Parathyroid adenoma (tissue), 2 donors: Measurements from ENCODE around the gene BCAS4.
A peak's percentile ranks its signal among the peaks of the same experiment; 100 is the strongest.

ENCODE experiments used
- H2AFZ ChIP-seq: fragments of 300-600 bp; sonication (generic); one replicate; pipeline ENCODE4 v1.7.0; 2017; ENCODE audit warnings: antibody characterized with exemption, mild to moderate bottlenecking
- H3K27ac ChIP-seq: fragments of 300-600 bp; sonication (generic); one replicate; pipeline ENCODE4 v1.7.0; 2017
- H3K27me3 ChIP-seq: fragments of 300-600 bp; sonication (generic); one replicate; pipeline ENCODE4 v1.7.0; 2017; ENCODE audit warnings: low read length; ENCODE audit not compliant: control insufficient read depth, insufficient read depth
- H3K36me3 ChIP-seq: fragments of 300-600 bp; sonication (generic); one replicate; pipeline ENCODE4 v1.7.0; 2017; ENCODE audit warnings: low read length; ENCODE audit not compliant: control insufficient read depth, insufficient read depth
- H3K4me1 ChIP-seq: fragments of 300-600 bp; sonication (generic); one replicate; pipeline ENCODE4 v1.7.0; 2017; ENCODE audit warnings: control low read depth
- H3K4me2 ChIP-seq: fragments of 300-600 bp; sonication (generic); one replicate; pipeline ENCODE4 v1.7.0; 2017; ENCODE audit warnings: low read length
- H3K4me3 ChIP-seq: fragments of 300-600 bp; sonication (generic); one replicate; pipeline ENCODE4 v1.7.0; 2017; ENCODE audit warnings: low read depth, low read length
- H3K79me2 ChIP-seq: fragments of 300-600 bp; sonication (generic); one replicate; pipeline ENCODE4 v1.7.0; 2017; ENCODE audit warnings: control low read depth
- H3K9ac ChIP-seq: fragments of 300-600 bp; sonication (generic); one replicate; pipeline ENCODE4 v1.7.0; 2017; ENCODE audit warnings: mild to moderate bottlenecking
- H3K9me3 ChIP-seq: fragments of 300-600 bp; sonication (generic); one replicate; pipeline ENCODE4 v1.7.0; 2017; ENCODE audit warnings: low read length; ENCODE audit not compliant: control insufficient read depth
- TF ChIP-seq, protein P1 (sequence below): fragments of 300-600 bp; sonication (generic); IDR thresholded peaks from one replicate; pipeline ENCODE4 v1.7.0; 2017; ENCODE audit warnings: antibody characterized with exemption, mild to moderate bottlenecking
- donor health status: primary hyperparathyroidism.

Gene BCAS4

GRCh38 chr20:50924261-50924920 lies 129.5 kb downstream of the BCAS4 start:
- H3K4me1 ChIP-seq, result peaks cover 30% of the 10 kb centered on the region
- H3K4me3 ChIP-seq, result no peak overlapping the region
- no peaks in the 10 kb centered on the region for H3K9me3 ChIP-seq
- TF ChIP-seq, protein P1, sequence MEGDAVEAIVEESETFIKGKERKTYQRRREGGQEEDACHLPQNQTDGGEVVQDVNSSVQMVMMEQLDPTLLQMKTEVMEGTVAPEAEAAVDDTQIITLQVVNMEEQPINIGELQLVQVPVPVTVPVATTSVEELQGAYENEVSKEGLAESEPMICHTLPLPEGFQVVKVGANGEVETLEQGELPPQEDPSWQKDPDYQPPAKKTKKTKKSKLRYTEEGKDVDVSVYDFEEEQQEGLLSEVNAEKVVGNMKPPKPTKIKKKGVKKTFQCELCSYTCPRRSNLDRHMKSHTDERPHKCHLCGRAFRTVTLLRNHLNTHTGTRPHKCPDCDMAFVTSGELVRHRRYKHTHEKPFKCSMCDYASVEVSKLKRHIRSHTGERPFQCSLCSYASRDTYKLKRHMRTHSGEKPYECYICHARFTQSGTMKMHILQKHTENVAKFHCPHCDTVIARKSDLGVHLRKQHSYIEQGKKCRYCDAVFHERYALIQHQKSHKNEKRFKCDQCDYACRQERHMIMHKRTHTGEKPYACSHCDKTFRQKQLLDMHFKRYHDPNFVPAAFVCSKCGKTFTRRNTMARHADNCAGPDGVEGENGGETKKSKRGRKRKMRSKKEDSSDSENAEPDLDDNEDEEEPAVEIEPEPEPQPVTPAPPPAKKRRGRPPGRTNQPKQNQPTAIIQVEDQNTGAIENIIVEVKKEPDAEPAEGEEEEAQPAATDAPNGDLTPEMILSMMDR, result no peak
- H3K9ac ChIP-seq, result no peak overlapping the region
- H3K36me3 ChIP-seq, result no peaks in the 10 kb centered on the region
- H3K4me2 ChIP-seq, result peak overlapping the region; percentile 20
- H2AFZ ChIP-seq, result no peak overlapping the region
- no peaks in the 10 kb centered on the region for H3K27me3 ChIP-seq
- H3K27ac ChIP-seq, result no peak overlapping the region
- peaks cover 53% of the 10 kb centered on the region for H3K79me2 ChIP-seq

GRCh38 chr20:50926530-50926929 lies 131.7 kb downstream of the BCAS4 start:
- Histone ChIP-seq H3K9me3 (no peaks in the 10 kb centered on the region), H3K4me2 (no peak overlapping the region), H3K27ac (no peak overlapping the region), H2AFZ (no peak overlapping the region), H3K27me3 (no peaks in the 10 kb centered on the region), H3K79me2 (peaks cover 51% of the 10 kb centered on the region), H3K36me3 (no peaks in the 10 kb centered on the region), H3K4me3 (no peak overlapping the region), H3K9ac (no peak overlapping the region), H3K4me1 (peaks cover 29% of the 10 kb centered on the region)
- TF ChIP-seq, protein P1, result no peak
